Measurements from ENCODE around the gene RYR1. TPM values are rescaled to one million over a fixed set of nuclear protein-coding genes. Genes with fewer than 3 reads are reported as not detected.
"Not testable (repeated sequence)": the region's sequence is repeated elsewhere in the genome, so short reads cannot be mapped to it uniquely, and the experiment has no call there.

Gene RYR1
- total RNA-seq, 1 donor from 2014 or later = 2.4 TPM

DNA sequence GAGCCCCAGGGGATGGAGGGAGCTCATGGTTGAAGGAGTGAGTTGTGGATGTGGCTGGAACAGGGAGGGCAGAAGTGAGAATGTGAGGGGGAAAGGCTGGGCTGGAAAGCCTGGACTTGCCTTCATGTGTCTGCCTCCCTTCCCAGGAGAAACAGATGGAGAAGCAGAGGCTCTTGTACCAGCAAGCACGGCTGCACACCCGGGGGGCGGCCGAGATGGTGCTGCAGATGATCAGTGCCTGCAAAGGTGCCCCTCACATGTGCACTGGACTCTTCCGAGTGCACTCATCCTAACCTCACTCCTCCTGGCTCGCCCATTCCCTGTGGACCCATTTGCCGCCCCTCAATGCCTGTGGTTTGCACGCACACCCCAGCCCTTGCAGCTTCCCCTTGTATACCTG, 101.1 kb downstream of the RYR1 start:
- intact Hi-C loops (cut with micrococcal nuclease) = no loop called here

DNA sequence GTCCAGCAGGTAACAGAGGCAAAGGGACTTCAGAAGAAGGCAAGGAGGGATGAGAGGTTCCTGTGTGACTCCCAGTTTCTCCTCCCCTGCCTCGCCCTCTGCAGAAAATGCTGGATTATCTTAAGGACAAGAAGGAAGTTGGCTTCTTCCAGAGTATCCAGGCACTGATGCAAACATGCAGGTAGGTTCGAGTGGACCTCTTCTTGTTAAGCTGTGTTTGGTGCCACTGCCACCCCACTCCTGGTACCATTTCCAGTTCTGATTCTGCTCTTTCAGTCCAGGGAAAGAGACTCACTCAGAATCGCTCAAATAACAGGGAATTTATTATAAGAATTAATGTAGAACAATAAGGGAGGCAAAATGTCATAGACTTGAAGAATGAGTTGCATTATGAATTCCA, 101.7 kb downstream of the RYR1 start:
- intact Hi-C loops (cut with micrococcal nuclease) = no loop called here

DNA sequence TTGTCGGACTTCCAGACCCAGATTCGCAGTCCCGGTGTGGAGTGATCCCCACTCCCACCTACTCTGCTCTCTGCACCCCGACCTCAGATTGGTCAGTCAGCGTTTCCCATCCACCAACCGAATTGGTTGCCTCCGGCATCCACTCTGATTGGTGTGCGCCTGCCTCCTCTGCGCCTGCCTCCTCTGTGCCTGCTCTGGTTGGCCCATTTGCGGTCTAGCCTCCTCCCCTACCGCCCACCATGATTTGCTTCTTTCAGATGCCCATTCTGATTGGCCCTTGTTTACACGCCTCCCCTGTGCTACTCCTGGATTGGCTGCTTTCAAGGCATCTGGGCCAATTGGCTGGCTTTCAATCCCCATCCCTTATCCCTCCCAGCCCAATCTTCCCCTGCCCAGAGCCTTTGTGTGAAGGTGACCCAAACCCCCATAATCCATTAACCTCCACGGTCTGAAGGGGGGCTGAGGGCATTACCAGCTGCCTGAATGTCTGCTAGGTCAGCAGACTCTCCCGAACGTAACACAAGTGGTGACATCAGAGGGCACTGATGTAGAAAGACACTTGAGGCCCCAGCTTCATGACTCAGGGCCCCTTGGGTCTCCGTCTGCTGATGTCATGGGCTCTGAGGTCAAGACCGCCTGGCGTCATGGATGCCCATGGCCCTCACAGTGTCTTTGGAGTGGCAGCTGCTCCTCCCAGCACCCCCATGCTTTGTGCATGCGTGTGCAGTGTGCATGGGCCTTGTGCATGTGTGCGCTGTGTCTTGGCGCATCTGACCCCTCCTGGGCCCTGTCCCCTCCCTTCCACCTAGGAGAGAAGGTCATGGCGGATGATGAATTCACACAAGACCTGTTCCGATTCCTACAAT, 103.8 kb downstream of the RYR1 start:
- intact Hi-C loops (cut with micrococcal nuclease) = no loop called here

DNA sequence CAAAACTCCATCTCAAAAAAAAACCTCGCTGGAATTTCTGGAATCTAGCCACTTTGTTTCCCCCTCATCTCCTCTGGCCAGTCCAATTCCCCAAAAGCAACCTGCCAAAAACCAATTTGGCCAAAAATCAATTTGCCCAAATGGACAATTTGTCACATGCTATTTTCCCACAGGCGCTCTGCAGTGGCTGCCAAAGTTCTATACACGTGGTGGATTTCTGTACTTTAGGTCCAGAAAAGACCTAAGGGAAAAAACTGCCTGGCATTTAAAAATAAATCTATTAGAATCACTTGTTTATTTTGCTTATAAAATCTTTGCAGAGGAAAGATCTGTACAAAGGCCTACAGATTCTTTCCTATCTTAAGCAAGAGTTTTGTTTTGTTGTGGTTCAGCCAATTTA, 104.9 kb downstream of the RYR1 start:
- intact Hi-C loops (cut with micrococcal nuclease) = no loop called here

DNA sequence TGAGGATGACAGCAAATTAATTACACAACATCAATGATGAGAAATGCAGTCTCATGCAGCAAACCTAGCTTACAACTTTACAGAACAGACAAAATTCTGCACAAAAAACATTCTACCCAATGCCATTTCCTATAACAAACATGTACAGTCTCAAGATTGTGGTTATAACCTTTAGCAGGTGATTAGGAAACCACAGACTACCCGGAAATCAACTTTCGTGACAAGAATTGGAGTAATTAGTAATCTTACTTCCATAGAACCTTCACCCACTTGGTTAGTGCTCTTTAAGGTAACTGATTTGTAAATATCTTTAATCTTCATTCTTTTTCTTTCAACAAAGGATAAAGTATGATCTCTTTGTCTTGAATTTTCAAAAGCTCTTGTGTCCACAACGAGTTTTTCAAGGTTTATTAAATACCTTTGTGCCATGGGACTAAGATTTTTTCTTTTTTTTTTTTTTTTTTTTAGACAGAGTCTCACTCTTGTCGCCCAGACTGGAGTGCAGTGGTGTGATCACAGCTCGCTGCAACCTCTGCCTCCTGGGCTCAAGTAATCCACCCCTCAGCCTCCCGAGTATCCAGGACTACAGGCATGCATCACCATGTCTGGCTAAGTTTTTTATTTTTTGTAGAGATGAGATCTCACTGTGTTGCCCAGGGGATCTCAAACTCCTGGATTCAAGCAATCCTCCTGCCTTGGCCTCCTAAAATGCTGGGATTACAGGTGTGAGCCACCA, 105.5 kb downstream of the RYR1 start:
- intact Hi-C loops (cut with micrococcal nuclease) = no loop called here

DNA sequence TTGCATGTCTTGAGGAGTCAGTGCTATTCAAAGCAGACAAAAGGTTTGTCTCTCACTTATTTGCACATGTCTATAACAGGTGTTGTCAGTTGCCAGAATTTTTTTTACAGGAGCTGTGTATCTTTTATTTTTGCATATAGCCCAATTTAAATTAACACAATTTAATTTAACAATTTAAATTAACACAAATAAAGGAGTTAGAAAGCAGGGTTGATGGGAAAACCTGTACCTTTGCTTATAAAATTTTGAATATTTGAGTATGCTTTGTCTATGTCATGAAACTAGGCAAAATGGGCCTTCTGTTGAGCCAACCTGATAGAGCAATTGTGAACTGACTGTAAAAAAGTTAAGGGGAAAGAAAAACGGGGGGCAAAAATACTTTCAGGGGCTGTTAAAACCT, 106.3 kb downstream of the RYR1 start:
- intact Hi-C loops (cut with micrococcal nuclease) = no loop called here

DNA sequence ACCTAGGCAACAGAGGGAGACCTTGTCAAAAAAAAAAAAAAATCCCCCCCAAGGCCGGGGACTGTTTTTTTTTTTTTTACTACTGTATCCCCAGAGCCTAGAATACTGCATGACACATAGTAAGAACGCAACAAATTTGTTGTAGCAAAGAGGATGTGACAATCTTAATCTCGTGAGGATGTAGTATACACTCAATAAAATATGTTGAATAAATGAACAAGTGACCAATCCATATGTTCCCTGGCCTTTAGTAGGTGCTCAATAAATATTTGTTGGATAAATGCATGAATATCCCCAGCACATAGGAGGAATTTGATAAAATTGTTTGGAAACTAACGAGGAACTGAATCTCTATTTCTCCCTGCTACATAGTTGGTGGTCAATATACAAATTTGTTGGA, 108.5 kb downstream of the RYR1 start:
- intact Hi-C loops (cut with micrococcal nuclease) = no loop called here

DNA sequence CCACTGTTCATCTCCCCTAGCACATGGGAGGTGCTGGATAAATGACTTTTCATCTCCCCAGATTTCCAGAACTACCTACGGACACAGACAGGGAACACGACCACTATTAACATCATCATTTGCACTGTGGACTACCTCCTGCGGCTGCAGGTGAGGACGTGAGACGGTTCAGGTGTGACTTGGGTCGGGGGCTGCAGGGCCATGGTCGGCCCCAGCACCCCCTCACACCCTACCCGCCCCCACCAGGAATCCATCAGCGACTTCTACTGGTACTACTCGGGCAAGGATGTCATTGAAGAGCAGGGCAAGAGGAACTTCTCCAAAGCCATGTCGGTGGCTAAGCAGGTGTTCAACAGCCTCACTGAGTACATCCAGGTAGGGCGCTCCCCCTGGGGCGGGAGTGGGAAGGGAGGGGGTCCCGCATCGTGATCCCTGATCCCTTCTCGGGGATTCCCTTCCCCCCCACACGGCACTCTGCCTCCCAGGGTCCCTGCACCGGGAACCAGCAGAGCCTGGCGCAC, 109.9 kb downstream of the RYR1 start:
- intact Hi-C loops (cut with micrococcal nuclease) = no loop called here

DNA sequence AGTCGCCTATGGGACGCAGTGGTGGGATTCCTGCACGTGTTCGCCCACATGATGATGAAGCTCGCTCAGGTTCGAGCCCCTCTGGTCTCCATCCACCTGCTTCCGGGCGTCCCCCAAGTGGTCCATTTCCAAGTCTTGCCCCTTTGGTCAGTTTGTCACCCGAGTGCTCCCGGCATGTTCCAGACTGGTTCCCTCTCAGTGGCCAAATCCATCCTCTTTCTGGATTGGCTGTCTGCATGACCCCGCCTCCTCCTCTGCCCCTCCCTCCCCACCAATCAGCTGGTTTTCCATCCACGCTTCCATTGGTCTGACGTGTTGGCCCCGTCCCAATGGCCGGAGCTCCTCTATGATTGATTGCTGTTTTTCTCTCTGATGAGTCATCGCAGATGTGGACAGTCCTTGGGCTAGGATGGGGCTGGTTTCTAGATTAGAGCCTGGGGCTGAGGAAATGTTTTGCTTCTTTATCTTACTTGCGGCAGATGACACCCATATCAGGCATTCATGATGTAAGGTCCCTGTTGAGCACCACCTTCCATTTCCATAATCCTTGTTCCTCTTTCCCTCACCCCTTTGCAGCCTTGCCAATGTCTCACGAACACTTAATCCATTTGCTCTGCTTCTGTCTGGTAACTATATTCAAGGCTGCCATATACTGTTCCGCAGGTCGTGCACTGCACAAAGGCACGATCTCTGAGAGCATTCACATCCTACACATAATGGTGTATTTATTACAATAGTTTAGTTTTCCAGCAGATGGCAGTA, 110.5 kb downstream of the RYR1 start:
- intact Hi-C loops (cut with micrococcal nuclease) = loop anchor here (1.0 to 2.0 kb wide), 5 partner anchors 15 to 387 kb away; partner anchors contain the start of genes EIF3K, MRPS12 and SARS2

DNA sequence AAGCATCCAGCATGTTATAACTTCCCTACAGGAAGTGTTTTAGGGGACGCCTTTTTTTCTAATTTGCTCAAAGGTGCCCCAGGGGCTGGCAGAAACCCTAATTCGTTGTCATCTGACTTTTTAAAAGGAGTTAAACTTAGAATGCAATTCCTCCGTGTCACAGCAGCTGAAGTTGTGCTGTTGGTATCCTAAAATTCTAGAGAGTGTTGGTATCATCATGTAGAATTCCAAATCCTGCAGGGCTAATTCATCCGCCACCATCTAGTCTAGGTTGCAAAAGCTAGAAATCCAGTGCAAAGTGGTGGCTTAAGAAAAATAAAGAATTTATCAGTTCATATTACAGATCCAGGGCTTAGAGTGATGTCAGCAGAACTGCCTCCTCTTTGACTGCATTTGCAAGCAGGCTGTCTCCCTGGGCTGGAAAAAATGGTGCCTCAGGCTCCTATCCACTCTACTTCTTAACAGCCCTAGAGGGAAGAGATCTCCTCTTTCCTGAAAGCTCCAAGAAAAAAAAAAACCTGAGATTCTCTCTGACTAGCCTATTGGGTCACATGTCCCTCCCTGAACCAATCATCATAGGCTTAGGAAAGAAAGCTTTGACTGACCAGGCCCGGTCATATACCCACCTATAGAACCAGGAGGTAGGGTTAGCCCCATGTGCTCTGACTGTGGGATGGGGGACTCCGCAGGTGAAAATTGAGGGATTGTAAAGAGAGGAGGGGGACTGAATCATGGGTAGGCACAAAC, 111.3 kb downstream of the RYR1 start:
- intact Hi-C loops (cut with micrococcal nuclease) = loop anchor here (1.0 to 2.0 kb wide), 5 partner anchors 14 to 386 kb away; partner anchors contain the start of genes EIF3K, MRPS12 and SARS2

DNA sequence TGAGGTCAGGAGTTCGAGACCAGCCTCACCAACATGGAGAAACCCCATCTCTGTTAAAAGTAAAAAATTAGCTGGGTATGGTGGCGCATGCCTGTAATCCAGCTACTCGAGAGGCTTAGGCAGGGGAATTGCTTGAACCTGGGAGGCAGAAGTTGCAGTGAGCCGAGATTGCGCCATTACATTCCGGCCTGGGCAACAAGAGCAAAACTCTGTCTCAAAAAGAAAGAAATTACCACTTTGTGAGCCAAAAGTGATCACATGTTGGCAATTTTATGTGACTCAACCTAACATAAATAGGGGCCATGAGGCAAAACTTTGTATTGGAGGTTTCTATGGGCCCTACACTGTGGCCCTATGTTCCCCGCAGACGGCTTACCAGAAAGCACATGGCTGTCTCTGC, 112.1 kb downstream of the RYR1 start:
- intact Hi-C loops (cut with micrococcal nuclease) = loop anchor here (2.0 kb wide), 3 partner anchors 13 to 385 kb away; partner anchors contain the start of genes EIF3K, MRPS12 and SARS2

DNA sequence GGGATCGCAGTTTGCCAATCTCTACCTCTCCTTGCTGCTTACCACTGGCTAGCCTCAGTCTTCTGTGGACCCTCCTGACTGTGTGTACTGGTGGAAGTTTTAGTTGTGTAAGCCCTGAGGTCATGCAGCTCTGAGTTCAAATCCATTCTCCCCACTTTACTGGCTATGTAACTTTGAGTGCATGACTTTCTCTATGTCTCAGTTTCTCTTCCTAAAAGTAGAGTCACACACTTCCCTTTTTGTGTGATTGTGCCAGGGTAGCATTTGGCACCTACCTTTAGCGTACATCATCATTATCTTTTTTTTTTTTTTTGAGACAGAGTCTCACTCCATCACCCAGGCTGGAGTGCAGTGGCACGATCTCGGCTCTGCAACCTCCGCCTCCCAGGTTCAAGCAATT, 113.9 kb downstream of the RYR1 start:
- intact Hi-C loops (cut with micrococcal nuclease) = no loop called here

DNA sequence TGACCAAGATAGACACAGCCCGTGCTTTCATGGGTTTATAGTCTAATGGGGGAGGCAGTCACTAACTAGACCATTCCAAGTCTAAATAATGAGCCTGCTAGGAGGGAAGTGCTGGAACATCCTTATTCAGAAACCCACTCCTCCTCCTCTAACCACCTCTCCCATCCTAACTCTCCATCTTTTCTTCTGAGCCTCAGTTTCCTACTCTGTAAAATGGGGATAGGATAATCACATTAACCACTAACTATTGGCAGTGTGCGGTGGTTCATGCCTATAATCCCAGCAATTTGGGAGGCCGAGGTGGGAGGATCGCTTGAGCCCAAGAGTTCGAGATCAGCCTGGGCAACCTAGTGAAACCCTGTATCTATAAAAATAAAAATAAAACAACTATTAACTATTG, 115.6 kb downstream of the RYR1 start:
- intact Hi-C loops (cut with micrococcal nuclease) = no loop called here

DNA sequence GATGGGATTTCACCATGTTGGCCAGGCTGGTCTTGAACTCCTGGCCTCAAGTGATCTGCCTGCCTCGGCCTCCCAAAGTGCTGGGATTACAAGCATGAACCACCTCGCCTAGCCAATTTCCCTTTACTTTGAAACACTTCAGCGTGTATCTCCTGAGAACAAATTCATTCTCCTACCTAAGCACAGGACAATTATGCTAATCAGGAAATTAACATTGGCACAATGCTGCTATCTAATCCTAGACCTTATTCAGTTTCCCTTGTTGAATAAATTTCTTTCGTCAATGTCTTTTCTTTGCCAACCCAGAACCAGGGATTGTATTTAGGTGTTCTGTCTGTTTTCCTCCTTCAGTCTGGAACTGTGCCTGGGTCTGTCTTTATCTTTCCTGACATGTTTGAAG, 116.5 kb downstream of the RYR1 start:
- intact Hi-C loops (cut with micrococcal nuclease) = no loop called here

DNA sequence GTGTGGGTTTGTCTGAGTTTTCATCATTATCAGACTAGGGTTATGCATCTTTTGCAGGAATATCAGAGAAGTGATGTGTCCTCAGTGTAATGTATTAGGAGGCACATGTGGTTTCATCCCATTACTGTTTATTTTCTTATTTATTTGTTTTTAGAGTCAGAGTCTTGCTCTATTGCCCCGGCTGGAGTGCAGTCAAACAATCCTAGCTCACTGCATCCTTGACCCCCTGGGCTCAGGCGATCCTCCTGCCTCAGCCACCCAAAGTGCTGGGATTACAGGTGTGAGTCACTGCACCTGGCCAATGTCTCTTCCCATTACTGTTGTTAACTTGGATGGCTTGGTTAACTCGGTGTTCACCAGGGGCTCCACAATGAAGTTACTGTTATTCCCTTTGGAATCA, 116.9 kb downstream of the RYR1 start:
- intact Hi-C loops (cut with micrococcal nuclease) = no loop called here

DNA sequence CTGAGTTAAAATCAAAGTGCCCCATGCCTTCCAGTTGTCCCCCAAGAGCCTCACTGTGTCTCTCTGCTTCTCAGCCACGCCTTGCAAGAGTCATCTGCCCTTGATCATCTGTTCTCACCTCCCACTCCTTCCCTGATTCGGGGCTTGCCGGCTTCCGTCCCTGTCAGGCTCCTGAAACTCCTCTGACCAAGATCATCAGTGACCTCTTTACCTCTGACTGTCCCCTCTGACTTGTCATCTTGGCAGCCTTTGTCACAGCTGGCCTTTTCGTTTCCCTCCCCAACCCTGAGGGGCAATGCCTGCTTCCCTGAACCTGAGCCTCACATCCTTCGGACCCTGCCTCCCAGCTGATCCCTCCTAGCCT, 117.9 kb downstream of the RYR1 start:
- intact Hi-C loops (cut with micrococcal nuclease) = no loop called here

DNA sequence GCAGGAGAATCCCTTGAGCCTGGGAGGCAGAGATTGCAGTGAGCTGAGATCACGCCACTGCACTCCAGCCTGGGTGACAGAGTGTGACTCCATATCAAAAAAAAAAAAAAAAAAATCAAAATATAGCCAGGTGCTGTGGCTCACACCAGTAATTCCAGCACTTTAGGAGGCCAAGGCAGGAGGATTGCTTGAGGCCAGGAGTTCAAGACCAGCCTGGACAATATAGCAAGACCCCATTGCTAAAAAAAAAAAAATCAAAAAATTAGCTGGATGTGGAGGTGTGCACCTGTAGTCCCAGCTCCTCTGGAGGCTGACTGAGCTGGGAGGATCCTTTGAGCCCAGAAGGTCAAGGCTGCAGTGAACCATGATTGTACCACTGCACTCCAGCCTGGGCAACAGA, 119.7 kb downstream of the RYR1 start:
- intact Hi-C loops (cut with micrococcal nuclease) = not testable (repeated sequence)

DNA sequence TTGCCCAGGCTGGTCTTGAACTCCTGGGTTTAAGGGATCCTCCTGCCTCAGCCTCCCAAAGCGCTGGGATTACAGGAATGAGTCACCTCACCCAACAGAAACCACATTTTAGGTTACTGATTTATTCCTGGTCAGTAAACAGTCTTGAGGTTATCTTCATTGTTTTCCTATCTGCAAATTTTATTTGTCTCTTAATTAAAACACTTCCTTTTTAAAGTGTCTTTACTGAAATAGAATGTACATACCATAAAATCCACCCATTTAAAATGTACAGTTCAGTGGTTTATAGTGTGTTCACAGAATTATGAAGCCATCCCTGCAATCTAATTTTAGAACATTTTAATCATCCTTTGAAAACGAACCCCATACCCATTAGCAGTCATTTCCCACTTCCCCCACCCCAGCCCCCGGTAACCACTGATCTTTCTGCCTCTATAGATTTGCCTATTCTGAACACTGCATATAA, 121.2 kb downstream of the RYR1 start:
- intact Hi-C loops (cut with micrococcal nuclease) = no loop called here

DNA sequence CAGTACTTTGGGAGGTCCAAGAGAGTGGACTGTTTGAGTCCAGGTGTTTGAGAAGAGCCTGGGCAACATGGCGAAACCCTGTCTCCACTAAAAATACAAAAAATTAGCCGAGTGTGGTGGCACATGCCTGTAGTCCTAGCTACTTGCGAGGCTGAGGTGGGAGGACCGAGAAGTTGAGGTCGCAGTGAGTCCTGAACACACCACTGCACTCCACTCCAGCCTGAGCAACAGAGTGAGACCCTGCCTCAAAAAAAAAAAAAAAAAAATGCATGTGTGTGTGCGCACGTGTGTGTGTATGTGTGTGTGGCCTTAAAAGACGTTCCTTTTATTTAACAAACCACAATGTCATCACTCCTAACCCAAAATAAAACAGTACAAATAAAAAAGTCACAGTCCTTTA, 121.7 kb downstream of the RYR1 start:
- intact Hi-C loops (cut with micrococcal nuclease) = no loop called here

DNA sequence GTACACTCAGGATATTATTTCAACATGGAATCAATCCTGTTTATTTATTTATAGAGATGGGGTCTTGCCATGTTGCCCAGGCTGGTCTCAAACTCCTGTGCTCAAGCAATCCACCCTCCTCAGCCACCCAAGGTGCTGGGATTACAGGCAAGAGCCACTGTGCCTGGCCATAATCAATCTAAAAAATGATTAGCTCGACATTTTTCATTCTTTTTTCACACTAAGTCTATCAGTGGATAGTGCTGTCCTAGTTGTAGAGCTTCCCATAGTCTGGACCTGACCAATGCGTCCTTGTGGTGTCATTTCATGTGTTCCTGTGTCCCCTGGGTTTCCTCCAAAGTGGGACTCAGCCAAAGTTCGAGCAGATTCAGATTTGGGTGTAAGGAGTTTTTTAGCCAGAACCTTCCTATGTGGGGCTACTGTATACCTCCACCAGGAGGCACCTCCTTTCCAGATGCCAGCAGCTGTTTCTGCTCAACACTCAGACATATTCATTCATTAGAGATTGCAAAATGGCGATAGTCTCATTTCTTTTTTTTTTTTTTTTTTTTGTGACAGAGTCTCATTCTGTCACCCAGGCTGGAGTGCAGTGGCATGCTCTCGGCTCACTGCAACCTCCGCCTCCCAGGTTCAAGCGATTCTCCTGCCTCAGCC, 123.2 kb downstream of the RYR1 start:
- intact Hi-C loops (cut with micrococcal nuclease) = loop anchor here (2.0 kb wide), 1 partner anchor 62 kb away; the partner anchor contains the start of gene EIF3K
